Stomach smooth muscle (tissue), 2 donors: ENCODE measurements around the gene BASP1.
"Not testable (repeated sequence)": the region's sequence is repeated elsewhere in the genome, so short reads cannot be mapped to it uniquely, and the experiment has no call there.

Experiments used
- H3K27ac ChIP-seq: one replicate; pipeline ENCODE4 v1.7.0; 2013; ENCODE audit warnings: mild to moderate bottlenecking, low read length, inconsistent platforms
- H3K27me3 ChIP-seq, 2 donors: one replicate each; pipeline ENCODE4 v1.7.0; 2013; ENCODE audit warnings: low read length in 2 of 2; ENCODE audit not compliant: insufficient read depth in 2 of 2, control insufficient read depth in 1 of 2
- H3K36me3 ChIP-seq, 2 donors: one replicate each; pipeline ENCODE4 v1.7.0; 2013; ENCODE audit warnings: low read length in 2 of 2; ENCODE audit not compliant: control insufficient read depth in 2 of 2, insufficient read depth in 2 of 2
- H3K4me1 ChIP-seq: one replicate; pipeline ENCODE4 v1.7.0; 2013; ENCODE audit warnings: low read length; ENCODE audit not compliant: control insufficient read depth, insufficient read depth
- H3K4me3 ChIP-seq, 2 donors: one replicate each; pipeline ENCODE4 v1.7.0; 2013; ENCODE audit warnings: low read length in 2 of 2
- H3K9ac ChIP-seq, 2 donors: one replicate each; pipeline ENCODE4 v1.7.0; 2013; ENCODE audit warnings: low read length in 2 of 2, mild to moderate bottlenecking in 1 of 2
- H3K9me3 ChIP-seq, 2 donors: one replicate each; pipeline ENCODE4 v1.7.0; 2013; ENCODE audit warnings: low read length in 2 of 2; ENCODE audit not compliant: control insufficient read depth in 2 of 2
- donor health status: healthy.
- donor health status: Pancreatic carcinoma.

Gene BASP1

GRCh38 chr5:17234374-17234773 is 16.9 kb downstream of the BASP1 start:
- H3K4me1 ChIP-seq = no peaks in the 10 kb centered on the region
- H3K27ac ChIP-seq = no peak overlapping the region
- H3K9ac ChIP-seq = no peak overlapping the region
- H3K4me3 ChIP-seq = no peak overlapping the region
- H3K27me3 ChIP-seq = peaks cover 0 to 2% of the 10 kb centered on the region in 2 donors
- no peaks in the 10 kb centered on the region for H3K36me3 ChIP-seq
- H3K9me3 ChIP-seq = no peaks in the 10 kb centered on the region

- H3K27me3 ChIP-seq = peaks cover 0 to 2% of the 10 kb centered on the region in 2 donors
- H3K27ac ChIP-seq = no peak overlapping the region
- H3K36me3 ChIP-seq = no peaks in the 10 kb centered on the region
- H3K4me1 ChIP-seq = no peaks in the 10 kb centered on the region
- no peak overlapping the region for H3K4me3 ChIP-seq
- H3K9ac ChIP-seq = no peak overlapping the region
- no peaks in the 10 kb centered on the region for H3K9me3 ChIP-seq
Observed at GRCh38 chr5:17235731-17236330, 18.4 kb downstream of the BASP1 start.

- no peak overlapping the region for H3K9ac ChIP-seq
- H3K27me3 ChIP-seq = no peaks in the 10 kb centered on the region
- H3K4me3 ChIP-seq = no peak overlapping the region
- no peaks in the 10 kb centered on the region for H3K9me3 ChIP-seq
- no peaks in the 10 kb centered on the region for H3K36me3 ChIP-seq
- H3K4me1 ChIP-seq = no peaks in the 10 kb centered on the region
- no peak overlapping the region for H3K27ac ChIP-seq
Observed at GRCh38 chr5:17238521-17239041, 21.1 kb downstream of the BASP1 start.

- Histone ChIP-seq H3K4me3 (no peak overlapping the region), H3K9me3 (no peaks in the 10 kb centered on the region), H3K9ac (no peak overlapping the region), H3K36me3 (no peaks in the 10 kb centered on the region), H3K27me3 (no peaks in the 10 kb centered on the region), H3K4me1 (no peaks in the 10 kb centered on the region), H3K27ac (no peak overlapping the region)
Observed at GRCh38 chr5:17239953-17240352, 22.5 kb downstream of the BASP1 start.

GRCh38 chr5:17240487-17240886 is 23.1 kb downstream of the BASP1 start:
- H3K27me3 ChIP-seq = no peaks in the 10 kb centered on the region
- H3K4me1 ChIP-seq = no peaks in the 10 kb centered on the region
- no peak overlapping the region for H3K27ac ChIP-seq
- H3K9ac ChIP-seq = no peak overlapping the region
- H3K36me3 ChIP-seq = no peaks in the 10 kb centered on the region
- no peaks in the 10 kb centered on the region for H3K9me3 ChIP-seq
- H3K4me3 ChIP-seq = no peak overlapping the region

GRCh38 chr5:17241635-17242034 is 24.2 kb downstream of the BASP1 start:
- H3K4me3 ChIP-seq = no peak overlapping the region
- no peak overlapping the region for H3K27ac ChIP-seq
- no peaks in the 10 kb centered on the region for H3K36me3 ChIP-seq
- no peaks in the 10 kb centered on the region for H3K4me1 ChIP-seq
- no peak overlapping the region for H3K9ac ChIP-seq
- no peaks in the 10 kb centered on the region for H3K27me3 ChIP-seq
- H3K9me3 ChIP-seq = no peaks in the 10 kb centered on the region

- H3K36me3 ChIP-seq = no peaks in the 10 kb centered on the region
- no peak overlapping the region for H3K27ac ChIP-seq
- no peaks in the 10 kb centered on the region for H3K9me3 ChIP-seq
- no peaks in the 10 kb centered on the region for H3K4me1 ChIP-seq
- no peaks in the 10 kb centered on the region for H3K27me3 ChIP-seq
- no peak overlapping the region for H3K9ac ChIP-seq
- H3K4me3 ChIP-seq = no peak overlapping the region
Observed at GRCh38 chr5:17243287-17244063, 26.0 kb downstream of the BASP1 start.

GRCh38 chr5:17249029-17249634 is 31.7 kb downstream of the BASP1 start:
- no peak overlapping the region for H3K9ac ChIP-seq
- no peaks in the 10 kb centered on the region for H3K9me3 ChIP-seq
- no peaks in the 10 kb centered on the region for H3K27me3 ChIP-seq
- no peak overlapping the region for H3K27ac ChIP-seq
- H3K4me1 ChIP-seq = no peaks in the 10 kb centered on the region
- no peaks in the 10 kb centered on the region for H3K36me3 ChIP-seq
- H3K4me3 ChIP-seq = no peak overlapping the region

GRCh38 chr5:17249841-17250240 is 32.4 kb downstream of the BASP1 start:
- H3K9ac ChIP-seq, H3K27ac ChIP-seq, H3K36me3 ChIP-seq, H3K27me3 ChIP-seq, H3K4me3 ChIP-seq, H3K4me1 ChIP-seq, H3K9me3 ChIP-seq: not testable (repeated sequence)

- Histone ChIP-seq H3K27ac (no peak overlapping the region), H3K27me3 (no peaks in the 10 kb centered on the region), H3K4me3 (no peak overlapping the region)
Observed at GRCh38 chr5:17252543-17252942, 35.1 kb downstream of the BASP1 start.

More at GRCh38 chr5:17252543-17252942, 35.1 kb downstream of the BASP1 start:
- no peaks in the 10 kb centered on the region for H3K9me3 ChIP-seq
- no peaks in the 10 kb centered on the region for H3K4me1 ChIP-seq
- H3K9ac ChIP-seq = no peak overlapping the region
- no peaks in the 10 kb centered on the region for H3K36me3 ChIP-seq
